GM21737 (cell line): ENCODE data around the gene SH2D3A.
"Not testable (repeated sequence)": the region's sequence is repeated elsewhere in the genome, so short reads cannot be mapped to it uniquely, and the experiment has no call there.

Source experiments
- ATAC-seq: cut with Tn5 transposase; IDR thresholded peaks from one replicate; pipeline ENCODE4 v1.9.1; 2021; ENCODE audit warnings: mild to moderate bottlenecking, moderate library complexity; ENCODE audit not compliant: unreplicated experiment

Gene SH2D3A

DNA sequence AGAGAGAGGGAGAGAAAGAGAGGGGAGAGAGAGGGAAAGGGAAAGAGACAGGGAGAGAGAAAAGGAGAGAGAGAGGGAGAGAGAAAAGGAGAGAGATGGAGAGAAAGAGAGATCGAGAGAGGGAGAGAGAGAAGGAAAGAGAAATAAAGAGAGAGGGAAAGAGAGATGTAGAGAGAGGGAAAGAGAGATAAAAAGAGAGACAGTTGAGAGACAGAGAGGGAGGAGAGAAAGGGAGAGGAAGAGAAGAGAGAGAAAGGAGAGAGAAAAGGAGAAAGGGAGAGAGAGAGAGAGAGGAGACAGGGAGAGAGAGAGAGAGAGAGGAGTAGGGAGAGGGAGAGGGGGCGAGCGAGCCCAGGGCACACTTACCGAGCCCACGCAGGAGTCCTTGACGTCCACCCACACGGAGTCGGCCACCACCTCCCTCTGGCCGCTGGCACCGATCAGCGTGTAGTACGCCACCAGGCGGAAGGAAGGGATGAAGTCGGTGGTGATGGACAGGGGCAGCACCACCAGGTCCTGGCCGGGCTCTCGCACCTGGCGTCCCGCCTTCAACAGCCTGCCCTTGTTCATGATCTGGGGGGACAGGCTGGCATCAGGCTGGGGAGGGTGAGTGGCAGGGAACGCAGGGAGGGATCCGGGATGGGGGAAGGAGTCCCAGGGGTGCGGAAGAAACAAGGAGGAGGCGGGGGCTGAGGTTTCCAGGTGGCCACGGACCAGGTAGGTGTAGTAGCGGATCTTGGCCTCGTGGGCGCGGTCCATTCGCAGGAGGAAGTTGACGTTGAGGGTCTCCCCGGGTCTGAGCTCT, 56.8 kb downstream of the SH2D3A start:
- ATAC-seq, result no peak

DNA sequence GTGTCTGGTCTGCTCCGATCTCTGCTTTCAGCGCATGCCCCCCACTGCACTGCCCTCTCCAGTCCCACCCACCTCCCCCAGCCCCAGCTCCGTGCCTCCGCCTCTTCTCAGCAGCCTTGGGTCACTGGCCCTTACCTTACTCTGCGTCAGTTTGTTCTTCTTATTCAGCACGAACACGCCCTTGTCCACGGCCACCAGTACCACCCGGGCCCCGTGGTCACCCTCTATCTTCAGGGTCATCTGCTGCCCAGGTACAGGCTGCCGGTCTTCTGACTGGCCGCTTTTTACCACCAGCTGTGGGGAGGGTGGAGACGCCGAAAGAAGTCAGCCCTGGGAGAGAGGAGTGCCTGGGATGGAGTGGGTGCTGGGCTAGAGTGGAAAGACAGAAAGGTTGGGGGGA, 57.7 kb downstream of the SH2D3A start:
- ATAC-seq, result no peak

- not testable (repeated sequence) for ATAC-seq
Observed at GRCh38 chr19:6708913-6709312, 58.3 kb downstream of the SH2D3A start.

- no peak for ATAC-seq
Observed at GRCh38 chr19:6708346-6708745, 58.9 kb downstream of the SH2D3A start.

DNA sequence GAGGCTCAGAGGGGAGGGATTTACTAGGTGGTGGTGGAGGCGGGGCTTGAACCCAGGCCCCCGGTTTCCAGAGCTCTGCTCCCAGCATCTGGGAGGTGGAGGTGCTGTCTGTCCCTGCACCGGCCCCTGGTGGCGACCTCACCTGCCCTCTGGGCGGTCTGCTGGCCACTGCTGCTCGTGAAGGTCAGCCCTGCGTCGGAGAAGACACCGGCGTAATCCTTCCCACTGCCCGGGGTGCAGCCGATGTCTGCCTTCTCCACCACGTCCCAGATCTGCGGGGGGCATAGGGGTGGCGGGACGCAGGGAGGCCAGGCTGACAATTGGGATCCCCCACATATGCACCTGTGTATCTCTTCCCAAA, 59.6 kb downstream of the SH2D3A start:
- ATAC-seq, result no peak

GRCh38 chr19:6707011-6707657, 60.1 kb downstream of the SH2D3A start:
- no peak for ATAC-seq

DNA sequence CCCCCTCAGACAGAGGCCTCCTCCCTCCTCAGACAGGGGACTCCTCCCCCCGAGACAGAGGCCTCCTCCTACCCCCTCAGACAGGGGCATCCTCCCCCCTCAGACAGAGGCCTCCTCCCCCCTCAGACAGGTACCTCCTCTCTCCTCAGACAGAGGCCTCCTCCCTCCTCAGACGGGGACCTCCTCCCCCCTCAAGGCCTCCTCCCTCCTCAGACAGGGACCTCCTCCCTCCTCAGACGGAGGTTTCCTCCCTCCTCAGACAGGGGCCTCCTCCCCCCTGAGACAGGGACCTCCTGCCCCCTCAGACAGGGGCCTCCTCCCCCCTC, 60.6 kb downstream of the SH2D3A start:
- ATAC-seq, result no peak

- no peak for ATAC-seq
Observed at GRCh38 chr19:6705931-6706632, 61.2 kb downstream of the SH2D3A start.
